HTR-8/SVneo (cell line): Measurements from ENCODE around the gene OR1S2.
"Not testable (repeated sequence)": the region's sequence is repeated elsewhere in the genome, so short reads cannot be mapped to it uniquely, and the experiment has no call there.

Source experiments
- DNase-seq: peaks from one replicate; pipeline ENCODE4 v3.0.0; 2011; ENCODE audit warnings: low spot score, mixed read lengths; ENCODE audit not compliant: insufficient read length
- FAIRE-seq: peaks from 2 replicates; lab custom pipeline; 2011; peaks lifted over from hg19 to GRCh38; lab: Jason Lieb, UNC

Gene OR1S2, protein sequence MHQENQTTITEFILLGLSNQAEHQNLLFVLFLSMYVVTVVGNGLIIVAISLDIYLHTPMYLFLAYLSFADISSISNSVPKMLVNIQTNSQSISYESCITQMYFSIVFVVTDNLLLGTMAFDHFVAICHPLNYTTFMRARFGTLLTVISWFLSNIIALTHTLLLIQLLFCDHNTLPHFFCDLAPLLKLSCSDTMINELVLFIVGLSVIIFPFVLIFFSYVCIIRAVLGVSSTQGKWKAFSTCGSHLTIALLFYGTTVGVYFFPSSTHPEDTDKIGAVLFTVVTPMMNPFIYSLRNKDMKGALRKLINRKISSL

DNA sequence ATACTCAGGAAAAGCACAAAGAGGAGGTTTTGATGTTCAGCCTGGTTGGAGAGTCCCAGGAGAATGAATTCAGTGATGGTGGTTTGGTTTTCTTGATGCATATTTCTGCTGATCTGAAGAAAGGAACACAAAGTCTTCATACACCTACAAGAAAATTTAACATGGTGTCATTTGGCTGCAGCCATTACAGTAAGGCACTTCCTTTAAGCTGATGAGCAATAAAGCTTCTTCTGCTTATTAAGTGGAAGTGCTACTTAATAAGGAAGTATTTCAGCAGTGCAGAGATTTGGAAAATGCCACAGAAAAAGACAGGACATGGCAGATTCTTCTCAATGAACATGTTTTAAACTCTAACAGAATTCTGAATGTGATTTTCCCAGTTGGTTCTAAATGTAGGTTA lies at the start of gene OR1S2:
Gene OR1S2 (minus strand): TSS at position 101 of the 400 bp plus-strand sequence. CDS start 0 bp downstream, at position 101.
- no peak for FAIRE-seq

DNA sequence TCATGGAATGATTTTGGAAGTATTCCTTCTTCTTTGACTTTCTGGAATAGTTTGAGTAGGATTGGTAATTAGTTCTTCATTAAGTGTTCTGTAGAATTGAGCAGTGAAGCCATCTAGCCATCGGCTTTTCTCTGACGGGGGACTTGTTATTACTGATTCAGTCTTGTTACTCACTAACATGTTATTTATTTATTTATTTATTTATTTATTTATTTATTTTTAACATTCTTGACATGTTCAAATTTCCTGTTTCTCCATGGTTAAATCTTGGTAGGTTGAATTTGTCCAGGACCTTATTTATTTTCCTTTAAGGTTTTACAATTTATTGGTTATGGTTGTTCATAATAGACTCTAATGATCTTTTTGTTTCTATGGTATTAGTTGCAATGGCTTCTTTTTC lies 40.0 kb upstream of the OR1S2 start:
- FAIRE-seq (no peak), DNase-seq (no peak)

More for the DNA sequence above, at the start of gene OR1S2:
- no peak for DNase-seq

- FAIRE-seq = no peak
Observed at GRCh38 chr11:58227956-58228615, 24.1 kb upstream of the OR1S2 start.

GRCh38 chr11:58222721-58223120 lies 18.8 kb upstream of the OR1S2 start:
- FAIRE-seq = no peak
- no peak for DNase-seq

More at GRCh38 chr11:58227956-58228615, 24.1 kb upstream of the OR1S2 start:
- no peak for DNase-seq

GRCh38 chr11:58216476-58216875 lies 12.5 kb upstream of the OR1S2 start:
- DNase-seq (no peak), FAIRE-seq (no peak)

DNA sequence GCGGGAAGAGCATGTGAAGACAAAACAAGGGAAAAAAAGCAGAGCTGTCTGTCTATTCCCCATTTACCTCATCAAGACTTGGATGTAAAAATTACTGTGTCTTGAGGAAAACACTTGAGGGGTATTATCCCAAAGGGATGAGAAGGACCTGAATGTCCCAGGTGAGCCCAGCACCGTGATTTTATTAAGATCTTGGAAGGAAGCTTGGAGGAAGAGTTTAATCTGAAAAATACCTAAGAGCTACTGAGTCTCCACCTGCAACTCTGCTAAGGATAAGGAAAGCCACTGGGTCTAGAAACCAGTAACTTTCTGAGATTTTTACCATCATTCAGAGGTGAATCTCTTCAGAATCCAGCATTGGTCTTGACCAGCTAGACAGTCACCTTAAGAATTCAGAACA lies 8.5 kb upstream of the OR1S2 start, which contains the start of gene OR1S1:
Gene OR1S1 (plus strand): TSS at position 301 of the 400 bp plus-strand sequence.
- not testable (repeated sequence) for DNase-seq, FAIRE-seq

- FAIRE-seq (no peak), DNase-seq (no peak)
Observed at GRCh38 chr11:58199271-58199670, 4.7 kb downstream of the OR1S2 start.

GRCh38 chr11:58195939-58196338 lies 8.0 kb downstream of the OR1S2 start:
- no peak for DNase-seq
- FAIRE-seq = no peak

DNA sequence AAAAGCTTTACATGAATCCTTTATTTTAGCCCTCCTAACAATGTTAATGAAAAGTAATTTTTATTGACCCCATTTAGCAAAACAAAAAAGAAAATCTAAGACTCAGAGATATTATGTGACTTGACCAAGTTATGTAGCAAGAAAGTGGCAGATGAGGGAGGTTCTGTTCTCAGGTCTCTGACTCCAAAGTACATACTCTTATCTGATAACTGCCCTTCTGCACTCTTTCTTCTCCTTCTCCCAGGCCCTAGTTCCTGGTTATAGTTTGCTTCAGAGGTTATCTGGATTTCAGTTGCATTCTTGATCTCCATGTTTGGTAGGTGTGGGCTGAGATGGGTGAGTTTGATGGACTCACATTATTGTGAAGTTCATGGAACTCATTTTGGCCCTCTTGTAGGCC lies 10.6 kb downstream of the OR1S2 start:
- FAIRE-seq = no peak

DNA sequence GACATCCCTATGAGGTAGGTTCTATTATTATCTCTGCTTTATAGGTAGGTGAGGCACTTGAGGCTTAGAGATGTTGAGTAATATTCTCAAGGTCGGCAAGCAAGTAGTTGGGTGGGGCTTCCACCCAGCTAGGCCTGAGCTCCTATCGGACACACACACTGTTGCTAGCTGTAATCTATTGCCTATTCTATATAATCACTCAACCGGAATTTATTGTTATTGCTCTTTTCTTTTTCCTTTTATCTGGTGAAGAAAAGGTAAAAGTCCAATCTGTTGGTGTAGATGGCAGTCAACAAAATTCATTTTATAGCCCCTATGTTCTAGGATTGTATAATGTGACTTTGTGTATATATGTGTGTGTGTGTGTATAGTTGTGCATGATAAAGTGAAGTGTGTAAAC lies 11.7 kb downstream of the OR1S2 start:
- no peak for FAIRE-seq
- DNase-seq = no peak

More for the DNA sequence above, 10.6 kb downstream of the OR1S2 start:
- no peak for DNase-seq

DNA sequence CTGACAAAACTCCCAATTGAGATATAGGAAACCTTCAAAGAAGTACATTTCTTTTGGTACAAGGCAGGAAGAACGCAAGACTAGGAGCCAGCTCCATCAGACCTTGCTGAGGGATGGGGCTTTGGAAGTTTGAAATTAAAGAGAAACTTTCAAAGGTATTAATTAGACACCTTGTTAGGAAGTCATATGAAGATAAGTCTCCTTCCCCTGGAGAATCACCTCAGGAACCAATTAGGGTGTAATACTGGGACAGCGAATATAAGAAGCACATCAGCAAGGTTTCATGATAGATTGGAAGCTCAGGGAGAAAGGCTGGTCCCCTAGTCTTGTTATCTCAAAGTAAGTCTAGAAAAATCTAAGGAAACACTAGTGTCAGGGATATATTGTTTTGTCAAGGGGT lies 15.2 kb downstream of the OR1S2 start, which contains the start of gene OR9Q2:
Gene OR9Q2 (plus strand): TSS at position 301 of the 400 bp plus-strand sequence. CDS start 1,421 bp downstream, outside the sequence.
- no peak for DNase-seq
- FAIRE-seq = no peak

DNA sequence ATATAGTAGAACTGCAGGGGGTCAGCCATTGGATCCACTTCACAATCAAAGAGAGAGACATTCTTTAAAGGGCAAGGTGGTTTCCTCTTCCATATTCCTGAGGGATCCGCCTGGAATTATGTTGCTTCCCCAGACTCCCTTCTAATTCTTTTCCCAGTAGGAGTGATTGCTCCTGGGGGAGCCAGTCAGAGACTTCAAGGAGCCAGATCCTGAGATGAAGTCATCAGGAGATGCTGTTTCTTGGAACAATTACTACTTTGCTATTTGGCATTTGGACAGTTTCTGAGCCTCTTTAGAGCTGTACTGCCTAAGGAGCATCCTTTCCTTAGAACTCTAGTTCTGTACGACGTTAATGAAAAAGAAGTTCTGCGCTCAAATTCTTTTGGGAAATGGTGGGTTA lies 17.0 kb downstream of the OR1S2 start:
- DNase-seq = no peak
- no peak for FAIRE-seq

- no peak for DNase-seq
- FAIRE-seq = no peak
Observed at GRCh38 chr11:58179648-58180047, 24.3 kb downstream of the OR1S2 start.

DNA sequence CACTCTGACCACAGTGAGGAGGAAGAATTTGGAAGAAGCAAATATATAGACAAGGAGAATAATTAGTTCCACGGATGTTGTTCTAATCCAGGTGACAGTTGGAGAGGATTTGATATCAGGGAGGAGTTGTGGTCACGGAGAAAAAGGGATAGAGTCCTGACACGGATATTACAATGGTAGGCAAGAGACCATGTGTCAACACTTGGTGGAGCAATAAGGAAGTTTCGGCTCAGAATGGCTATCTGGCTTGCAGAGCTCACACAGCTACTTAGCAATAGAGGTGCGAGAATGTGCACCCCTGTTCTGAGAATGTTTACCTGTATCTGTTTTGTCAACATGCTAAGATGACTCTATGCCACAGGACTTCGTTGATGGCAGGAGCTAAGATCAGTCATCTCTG lies 25.5 kb downstream of the OR1S2 start:
- DNase-seq (no peak), FAIRE-seq (no peak)

DNA sequence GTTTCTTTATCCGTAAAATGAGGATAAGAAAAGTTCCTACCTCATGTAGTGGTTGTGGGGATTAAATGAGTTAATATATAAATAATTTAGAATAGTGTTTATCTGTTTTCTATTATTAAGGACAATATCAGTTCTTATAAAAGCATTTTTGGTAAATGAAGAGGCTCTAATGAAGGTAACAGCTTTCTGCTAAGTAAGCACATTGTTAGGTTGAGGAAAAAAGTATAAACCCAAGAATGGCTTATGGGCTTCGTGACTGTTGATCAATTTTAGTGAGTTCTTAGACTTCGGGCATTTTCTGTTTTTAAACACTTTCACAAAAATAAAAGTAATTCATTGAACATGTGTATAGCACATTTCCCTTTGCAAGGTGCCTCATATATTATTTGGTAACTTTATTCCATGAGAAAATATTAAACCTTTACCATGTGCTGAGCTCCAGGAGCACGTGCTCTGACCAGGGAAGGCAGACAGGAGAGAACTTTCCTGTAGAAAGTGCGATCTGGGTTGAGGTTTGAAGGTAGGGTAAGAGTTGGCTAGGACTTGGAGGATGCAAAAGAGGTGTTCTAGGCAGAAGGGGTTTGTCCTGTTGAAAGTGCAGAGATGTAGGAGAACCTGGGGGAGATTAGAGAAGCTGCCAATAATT lies 26.4 kb downstream of the OR1S2 start:
- FAIRE-seq (no peak), DNase-seq (no peak)

- DNase-seq = no peak
- no peak for FAIRE-seq
Observed at GRCh38 chr11:58165504-58166106, 38.3 kb downstream of the OR1S2 start.

DNA sequence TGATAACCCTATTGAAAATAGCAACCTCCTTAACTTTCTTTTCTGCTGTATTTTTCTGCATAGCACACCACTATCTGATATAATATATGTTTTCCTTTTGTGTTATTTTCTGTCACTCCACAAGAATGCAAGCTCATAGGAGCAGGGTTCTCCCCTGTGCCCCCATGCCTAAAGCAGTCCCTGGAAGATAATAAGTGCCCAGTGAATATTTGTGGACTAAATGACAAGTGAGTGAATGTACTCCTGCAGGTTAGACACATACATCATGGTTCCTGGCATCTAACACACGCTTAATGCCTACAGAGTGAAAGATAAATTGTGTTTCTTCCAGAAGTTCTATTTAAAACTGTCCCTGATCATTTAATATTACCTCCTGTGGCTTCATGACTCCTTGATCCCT lies 39.0 kb downstream of the OR1S2 start:
- FAIRE-seq (no peak), DNase-seq (no peak)

DNA sequence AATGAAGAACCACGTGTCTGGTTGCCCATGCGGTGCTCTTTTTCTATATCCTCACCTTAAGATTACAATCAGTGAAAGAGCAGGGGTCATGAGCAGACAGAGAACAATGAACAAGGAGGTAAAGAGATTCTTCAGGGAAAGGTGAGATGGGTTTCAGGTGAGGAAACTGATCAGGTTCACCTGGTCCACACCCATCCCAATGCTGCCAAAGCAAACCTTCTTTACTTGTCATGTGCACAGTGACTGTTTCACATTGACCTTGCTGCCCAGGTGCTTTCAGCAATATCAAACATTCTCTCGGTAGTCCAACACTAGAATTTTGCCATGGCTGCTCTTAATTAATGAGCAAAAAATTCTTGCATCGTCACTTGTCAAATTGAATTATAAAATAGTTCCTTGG lies 39.6 kb downstream of the OR1S2 start:
- DNase-seq (no peak), FAIRE-seq (no peak)
